A549 (cell line): ENCODE results near the gene TTC12. TPM values are rescaled to one million over a fixed set of nuclear protein-coding genes. Genes with fewer than 3 reads are reported as not detected.

ENCODE experiments used
- ATAC-seq, 2 experiments: fragments of 200-7000 bp in 1 of 2; fragments of >200 bp in 1 of 2; cut with Nextera tagmentation in 1 of 2; cut with Tn5 transposase in 1 of 2; 3 replicates each; pipeline versions ENCODE4 v1.8.0 to v1.9.1; 2018 to 2020; ENCODE audit warnings: mild to moderate bottlenecking in 1 of 2, moderate library complexity in 1 of 2
- CTCF ChIA-PET: fragments of 300-600 bp; sonication (Branson Sonifier 250); formaldehyde crosslinking; extraction: SDS; loops from one replicate; lab custom pipeline; 2021; ENCODE audit warnings: antibody characterized with exemption, inconsistent platforms; lab: Yijun Ruan, JAX
- POLR2A ChIA-PET: fragments of 350-600 bp; formaldehyde crosslinking; extraction: SDS; loops from one replicate; lab custom pipeline; 2021; ENCODE audit warnings: antibody characterized with exemption, inconsistent platforms; lab: Yijun Ruan, JAX
- DNase-seq, 2 experiments: peaks; one replicate each; pipeline versions ENCODE4 v3.0.0 to v3.0.0-alpha.2; 2011 to 2016; ENCODE audit warnings: low read depth in 1 of 2, low spot score in 1 of 2
- FAIRE-seq: peaks from 2 replicates; lab custom pipeline; 2011; peaks lifted over from hg19 to GRCh38; lab: Jason Lieb, UNC
- H3K27ac ChIP-seq, 2 experiments: fragments of >200 bp; sonication (Bioruptor Twin); formaldehyde crosslinking; 3 replicates each; pipeline ENCODE4 v1.5.1; 2016 to 2017
- H3K4me1 ChIP-seq: fragments of >200 bp; sonication (Bioruptor Twin); formaldehyde crosslinking; 3 replicates; pipeline ENCODE4 v1.6.1; 2016
- H3K4me2 ChIP-seq: fragments of >200 bp; sonication (Bioruptor Twin); formaldehyde crosslinking; 3 replicates; pipeline ENCODE4 v1.6.1; 2016
- H3K4me3 ChIP-seq: fragments of >200 bp; sonication (Bioruptor Twin); formaldehyde crosslinking; 3 replicates; pipeline ENCODE4 v1.5.1; 2016
- H3K9me3 ChIP-seq: fragments of >200 bp; sonication (Bioruptor Twin); formaldehyde crosslinking; 3 replicates; pipeline ENCODE4 v1.6.1; 2016
- ATOH8 ChIP-seq: fragments of 250-450 bp; sonication (Bioruptor Pico); IDR thresholded peaks from 2 replicates; pipeline ENCODE4 v1.5.0; 2020; ENCODE audit warnings: low read depth, mild to moderate bottlenecking, moderate library complexity
- BCL3 ChIP-seq: fragments of >200 bp; sonication (Bioruptor Twin); formaldehyde crosslinking; IDR thresholded peaks from 3 replicates; pipeline ENCODE4 v1.6.1; 2016
- CTCF ChIP-seq: fragments of >200 bp; sonication (Bioruptor Twin); formaldehyde crosslinking; IDR thresholded peaks from 3 replicates; pipeline ENCODE4 v1.5.1; 2016
- EHF ChIP-seq: fragments of 250-450 bp; sonication (Bioruptor Pico); IDR thresholded peaks from 2 replicates; pipeline ENCODE4 v1.5.0; 2020; ENCODE audit warnings: mild to moderate bottlenecking
- EHMT2 ChIP-seq: fragments of 200-600 bp; sonication (generic); IDR thresholded peaks from 2 replicates; pipeline ENCODE4 v1.6.1; 2016; ENCODE audit warnings: antibody characterized with exemption, low read depth, mild to moderate bottlenecking, moderate library complexity
- GATA3 ChIP-seq: IDR thresholded peaks from 2 replicates; pipeline ENCODE4 v1.6.1; 2012; ENCODE audit warnings: borderline replicate concordance
- HDAC2 ChIP-seq: fragments of 200-600 bp; sonication (generic); IDR thresholded peaks from 2 replicates; pipeline ENCODE4 v1.6.1; 2016
- HOXB13 ChIP-seq: fragments of 250-450 bp; sonication (Bioruptor Pico); IDR thresholded peaks from 2 replicates; pipeline ENCODE4 v1.5.0; 2020; ENCODE audit warnings: low read depth, mild to moderate bottlenecking, moderate library complexity
- MAX ChIP-seq: IDR thresholded peaks from 2 replicates; pipeline ENCODE4 v1.6.1; 2012
- MYC ChIP-seq: IDR thresholded peaks from 2 replicates; pipeline ENCODE4 v1.6.1; 2012; ENCODE audit warnings: mild to moderate bottlenecking, inconsistent platforms, low read length, improper control_type of control experiment, borderline replicate concordance
- NPAS2 ChIP-seq: fragments of 250-450 bp; sonication (Bioruptor Pico); IDR thresholded peaks from 2 replicates; pipeline ENCODE4 v1.8.0; 2022; ENCODE audit warnings: mild to moderate bottlenecking, moderate library complexity, borderline replicate concordance
- PHF8 ChIP-seq: fragments of 200-600 bp; sonication (generic); IDR thresholded peaks from 2 replicates; pipeline ENCODE4 v1.6.1; 2016; ENCODE audit warnings: low read depth, mild to moderate bottlenecking, antibody characterized with exemption, moderate library complexity, borderline replicate concordance
- POLR2A ChIP-seq: IDR thresholded peaks from 2 replicates; pipeline ENCODE4 v1.6.1; 2012; ENCODE audit warnings: mild to moderate bottlenecking, low read length
- RAD21 ChIP-seq, 2 experiments: fragments of >200 bp in 1 of 2; sonication (Bioruptor Twin) in 1 of 2; formaldehyde crosslinking in 1 of 2; IDR thresholded peaks in 1 of 2; conservative IDR thresholded peaks in 1 of 2; 2 replicates in 1 of 2; 3 replicates in 1 of 2; pipeline ENCODE4 v1.6.1; 2012 to 2018; ENCODE audit warnings: inconsistent platforms in 1 of 2
- RARB ChIP-seq: fragments of 250-450 bp; sonication (Bioruptor Pico); IDR thresholded peaks from 2 replicates; pipeline ENCODE4 v1.8.0; 2021; ENCODE audit warnings: mild to moderate bottlenecking, moderate library complexity
- RCOR1 ChIP-seq: fragments of 150-350 bp; IDR thresholded peaks from 2 replicates; pipeline ENCODE4 v1.6.1; 2014; ENCODE audit warnings: antibody characterized with exemption, low read length, low read depth
- SMC3 ChIP-seq: fragments of >200 bp; sonication (Bioruptor Twin); formaldehyde crosslinking; IDR thresholded peaks from 3 replicates; pipeline ENCODE4 v1.6.1; 2018; ENCODE audit warnings: inconsistent platforms
- TP53 ChIP-seq: fragments of 250-450 bp; sonication (Bioruptor Pico); IDR thresholded peaks from 2 replicates; pipeline ENCODE4 v1.5.0; 2021; ENCODE audit warnings: mild to moderate bottlenecking, moderate library complexity
- ZFP36 ChIP-seq: fragments of 450-650 bp; IDR thresholded peaks from 2 replicates; pipeline ENCODE4 v1.6.1; 2014; ENCODE audit warnings: borderline replicate concordance; ENCODE audit not compliant: partially characterized antibody
- WGBS: methylation state at CpG from one replicate; pipeline ENCODE4 v1.1.6; 2017; ENCODE audit errors: missing lambda C conversion rate; 5-methylcytosine and 5-hydroxymethylcytosine counted together
- polyA plus RNA-seq, 4 experiments: library from polyadenylated mRNA; depleted of rRNA in 3 of 4; stranded (reverse); fragments of >200 nt; fragmentation: RNase III in 1 of 4; extraction: RNeasy Plus Mini Kit Qiagen cat#74134 plus additional on column Dnase treatment in 1 of 4; gene quantifications; 2 replicates in 3 of 4; 3 replicates in 1 of 4; pipeline ENCODE4 v1.2.3, GENCODE V29; 2011 to 2017
- TF ChIP-seq, protein P1 (sequence below): fragments of >200 bp; sonication (Bioruptor Twin); formaldehyde crosslinking; IDR thresholded peaks from 2 replicates; pipeline ENCODE4 v1.6.1; 2016

TTC12 gene
- polyA plus RNA-seq, 2 of the 4 experiments (the other 2 are of a cell fraction): 5.9 to 13.5 TPM

- FAIRE-seq (no peak), ATAC-seq (no peak), DNase-seq (no peak)
- Histone ChIP-seq H3K4me1 (no peaks in the 10 kb centered on the region), H3K9me3 (no peaks in the 10 kb centered on the region), H3K4me2 (no peak overlapping the region), H3K4me3 (no peak overlapping the region), H3K27ac (no peak overlapping the region)
- CTCF ChIA-PET: interaction anchor here (1.1 to 4.4 kb wide), 6 partner anchors 11 to 1068 kb away, joined by 6 to 44 read pairs (median 10); no protein-coding TSS in a partner anchor
- POLR2A ChIA-PET: no interaction called here
- TF ChIP-seq POLR2A (no peak), HDAC2 (no peak), MYC (no peak), EHF (CRISPR knock-in tag) (no peak), EHMT2 (no peak)
- 32% methylated on average over 6 of the region's 6 CpGs for WGBS
Measured at GRCh38 chr11:113288286-113288863, 26.0 kb upstream of the TTC12 start.

GRCh38 chr11:113289431-113290187 is 24.8 kb upstream of the TTC12 start:
- 0% methylated on average over 2 of the region's 10 CpGs for WGBS
- TF ChIP-seq GATA3 (no peak), SMC3 (peak; percentile 72), BCL3 (no peak), MAX (no peak), MYC (no peak), HOXB13 (no peak), RAD21 (conservative IDR thresholded peaks at IDR 0.05 in 1 of 2, IDR thresholded peaks at IDR 0.05 in 1 of 2) (peak; percentile 87), TP53 (CRISPR knock-in tag) (no peak), NPAS2 (CRISPR knock-in tag) (no peak), CTCF (peak; percentile 65), RCOR1 (no peak), RARB (CRISPR knock-in tag) (no peak), PHF8 (no peak)
- DNase-seq: peak; percentile 32 to 61
- H3K4me3 ChIP-seq: no peak overlapping the region
- ChIA-PET POLR2A (no interaction called here), CTCF (interaction anchor here (0.6 to 4.4 kb wide), 29 partner anchors 8 to 1094 kb away, joined by 3 to 44 read pairs (median 3); no protein-coding TSS in a partner anchor)
- H3K9me3 ChIP-seq: no peaks in the 10 kb centered on the region
- H3K4me2 ChIP-seq: no peak overlapping the region
- H3K27ac ChIP-seq: no peak overlapping the region
- no peaks in the 10 kb centered on the region for H3K4me1 ChIP-seq
- FAIRE-seq: no peak
- peak; percentile 93 to 96 for ATAC-seq

DNA sequence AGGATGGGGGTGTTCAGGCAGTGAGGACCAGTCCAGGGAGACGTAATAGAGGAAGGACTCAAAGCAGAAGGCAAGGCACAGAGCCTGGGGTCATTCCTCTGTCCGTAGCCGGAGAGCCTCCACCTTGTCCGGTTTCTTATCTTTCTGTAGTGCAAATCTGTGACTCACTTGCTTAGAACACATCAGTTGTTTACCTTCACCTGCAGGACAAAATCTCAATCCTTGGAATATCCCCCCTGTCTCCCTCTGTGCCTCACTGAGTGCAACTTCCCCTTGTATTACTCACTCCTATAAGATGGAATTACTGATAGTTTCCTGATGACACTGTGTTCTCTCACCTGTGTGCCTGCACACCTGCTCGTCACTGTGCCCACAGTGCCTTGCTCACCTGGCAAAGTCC is 20.4 kb upstream of the TTC12 start:
- DNase-seq: no peak
- Histone ChIP-seq H3K27ac (no peak overlapping the region), H3K4me3 (no peak overlapping the region), H3K4me1 (no peaks in the 10 kb centered on the region), H3K4me2 (no peak overlapping the region), H3K9me3 (no peaks in the 10 kb centered on the region)
- WGBS: 1% methylated on average over 5 of the region's 5 CpGs
- TF ChIP-seq ZFP36 (no peak), ATOH8 (CRISPR knock-in tag) (no peak)
- TF ChIP-seq, protein P1, sequence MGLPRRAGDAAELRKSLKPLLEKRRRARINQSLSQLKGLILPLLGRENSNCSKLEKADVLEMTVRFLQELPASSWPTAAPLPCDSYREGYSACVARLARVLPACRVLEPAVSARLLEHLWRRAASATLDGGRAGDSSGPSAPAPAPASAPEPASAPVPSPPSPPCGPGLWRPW: no peak
- no peak for FAIRE-seq
- no peak for ATAC-seq
- ChIA-PET CTCF (interaction anchor here (1.4 kb wide), 1 partner anchor 702 kb away, joined by 3 read pairs; no protein-coding TSS in a partner anchor), POLR2A (no interaction called here)
